Measurements from ENCODE around the gene MMP20. TPM values are rescaled to one million over a fixed set of nuclear protein-coding genes. Genes with fewer than 3 reads are reported as not detected.

The MMP20 gene
- polyA plus RNA-seq, 3 donors: not detected

DNA sequence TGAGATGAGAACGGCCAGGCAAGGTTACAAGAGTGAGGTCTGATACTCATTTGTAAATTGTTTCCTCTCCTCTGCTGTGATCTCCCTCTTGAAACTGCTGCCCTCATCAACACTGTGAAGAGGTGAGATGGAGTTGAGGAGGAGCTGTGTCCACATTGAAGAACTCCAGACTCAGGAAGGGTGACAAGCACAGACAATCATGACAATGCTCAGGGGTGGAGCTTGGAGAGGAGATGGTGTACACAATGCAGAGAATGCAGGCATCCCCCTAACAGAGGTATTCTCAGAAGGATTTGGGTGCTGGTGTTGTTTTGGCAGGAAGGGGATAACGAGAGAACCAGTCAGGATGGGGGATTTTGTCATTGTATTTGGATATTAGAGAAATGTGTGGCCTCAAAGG lies 73.1 kb downstream of the MMP20 start:
- H3K27me3 Mint-ChIP-seq (ENCODE audit: low read depth in 3 of 3): peaks cover 0 to 2% (median 0%) of the 10 kb centered on the region in 3 donors
- H3K79me2 ChIP-seq (ENCODE audit: insufficient read depth, low read length): no peaks in the 10 kb centered on the region
- no peaks in the 10 kb centered on the region for H3K27me3 ChIP-seq (ENCODE audit: control insufficient read depth in 2 of 2, insufficient read depth in 2 of 2, low read length in 2 of 2)
- H3K9me3 Mint-ChIP-seq: no peaks in the 10 kb centered on the region
- no peaks in the 10 kb centered on the region for H3K36me3 ChIP-seq (replicated peaks in 1 of 2; ENCODE audit: control insufficient read depth in 1 of 2, insufficient read depth in 2 of 2, low read length in 2 of 2)
- H3K9me3 ChIP-seq (replicated peaks in 1 of 2; ENCODE audit: control insufficient read depth in 1 of 2, insufficient read depth in 1 of 2, low read length in 2 of 2): no peaks in the 10 kb centered on the region
- H3K36me3 Mint-ChIP-seq: no peaks in the 10 kb centered on the region
- no peaks in the 10 kb centered on the region for H4K20me1 ChIP-seq (ENCODE audit: insufficient read depth, low read length)
- no peak overlapping the region for H2AFZ ChIP-seq (ENCODE audit: insufficient read depth, low read depth, low read length, poor library complexity, severe bottlenecking)
- no peak for TF ChIP-seq CTCF (IDR thresholded peaks at IDR 0.05)
- WGBS (ENCODE audit: insufficient coverage): 81% methylated on average over 2 of the region's 2 CpGs
- no peak overlapping the region for H3K27ac Mint-ChIP-seq
- H3K4me2 ChIP-seq (replicated peaks; ENCODE audit: extremely low read depth, low read length, poor library complexity, severe bottlenecking): no peak overlapping the region
- peaks cover 0 to 8% of the 10 kb centered on the region in 2 donors for H3K4me1 ChIP-seq (ENCODE audit: control insufficient read depth in 1 of 2, insufficient read depth in 2 of 2, low read length in 2 of 2)
- no peak overlapping the region for H3K4me3 ChIP-seq (replicated peaks in 1 of 3; ENCODE audit: low read depth in 2 of 3, low read length in 3 of 3)
- no peak overlapping the region for H3K27ac ChIP-seq (ENCODE audit: low read depth in 1 of 2, low read length in 2 of 2)
- no peak overlapping the region for H3K9ac ChIP-seq (ENCODE audit: insufficient read depth, low read length, poor library complexity, severe bottlenecking)
- peaks cover 4% of the 10 kb centered on the region for H3K4me1 Mint-ChIP-seq
- no peak for DNase-seq
- intact Hi-C loops (cut with micrococcal nuclease): no loop called here
- no peak overlapping the region for H3K4me3 Mint-ChIP-seq

GRCh38 chr11:102551169-102551781 lies 73.9 kb downstream of the MMP20 start:
- H3K4me2 ChIP-seq (replicated peaks; ENCODE audit: extremely low read depth, low read length, poor library complexity, severe bottlenecking): no peak overlapping the region
- TF ChIP-seq CTCF (IDR thresholded peaks at IDR 0.05): no peak
- Mint-ChIP-seq H3K27me3 (ENCODE audit: low read depth in 3 of 3) (peaks cover 0 to 2% (median 0%) of the 10 kb centered on the region in 3 donors), H3K27ac (no peak overlapping the region), H3K4me1 (peaks cover 9% of the 10 kb centered on the region), H3K4me3 (no peak overlapping the region), H3K9me3 (no peaks in the 10 kb centered on the region), H3K36me3 (no peaks in the 10 kb centered on the region)
- no peaks in the 10 kb centered on the region for H3K27me3 ChIP-seq (ENCODE audit: control insufficient read depth in 2 of 2, insufficient read depth in 2 of 2, low read length in 2 of 2)
- no peak overlapping the region for H3K27ac ChIP-seq (ENCODE audit: low read depth in 1 of 2, low read length in 2 of 2)
- WGBS (ENCODE audit: insufficient coverage): 77% methylated on average over 3 of the region's 6 CpGs
- no peak overlapping the region for H3K9ac ChIP-seq (ENCODE audit: insufficient read depth, low read length, poor library complexity, severe bottlenecking)
- DNase-seq: no peak
- H3K4me1 ChIP-seq (ENCODE audit: control insufficient read depth in 1 of 2, insufficient read depth in 2 of 2, low read length in 2 of 2): peaks cover 0 to 11% of the 10 kb centered on the region in 2 donors
- H2AFZ ChIP-seq (ENCODE audit: insufficient read depth, low read depth, low read length, poor library complexity, severe bottlenecking): no peak overlapping the region
- no peaks in the 10 kb centered on the region for H4K20me1 ChIP-seq (ENCODE audit: insufficient read depth, low read length)
- H3K36me3 ChIP-seq (replicated peaks in 1 of 2; ENCODE audit: control insufficient read depth in 1 of 2, insufficient read depth in 2 of 2, low read length in 2 of 2): no peaks in the 10 kb centered on the region
- no peaks in the 10 kb centered on the region for H3K9me3 ChIP-seq (replicated peaks in 1 of 2; ENCODE audit: control insufficient read depth in 1 of 2, insufficient read depth in 1 of 2, low read length in 2 of 2)
- no peaks in the 10 kb centered on the region for H3K79me2 ChIP-seq (ENCODE audit: insufficient read depth, low read length)
- intact Hi-C loops (cut with micrococcal nuclease): no loop called here
- no peak overlapping the region for H3K4me3 ChIP-seq (replicated peaks in 1 of 3; ENCODE audit: low read depth in 2 of 3, low read length in 3 of 3)

Data from CD14-positive monocyte (primary cell).